HG03565 (cell line): ENCODE measurements around the gene CEP104.

Experiments
- ATAC-seq: cut with Tn5 transposase; IDR thresholded peaks from one replicate; pipeline ENCODE4 v1.9.1; 2021; ENCODE audit warnings: mild to moderate bottlenecking, moderate library complexity; ENCODE audit not compliant: unreplicated experiment

The CEP104 gene

GRCh38 chr1:3767328-3767925 is 89.6 kb downstream of the CEP104 start:
- ATAC-seq, result no peak

- no peak for ATAC-seq
Measured at GRCh38 chr1:3763351-3764125, 93.5 kb downstream of the CEP104 start.

GRCh38 chr1:3762873-3763228 is 94.2 kb downstream of the CEP104 start:
- ATAC-seq, result no peak

GRCh38 chr1:3762151-3762872 is 94.7 kb downstream of the CEP104 start:
- ATAC-seq, result no peak
